Measurements from ENCODE around the gene SIX2.

DNA sequence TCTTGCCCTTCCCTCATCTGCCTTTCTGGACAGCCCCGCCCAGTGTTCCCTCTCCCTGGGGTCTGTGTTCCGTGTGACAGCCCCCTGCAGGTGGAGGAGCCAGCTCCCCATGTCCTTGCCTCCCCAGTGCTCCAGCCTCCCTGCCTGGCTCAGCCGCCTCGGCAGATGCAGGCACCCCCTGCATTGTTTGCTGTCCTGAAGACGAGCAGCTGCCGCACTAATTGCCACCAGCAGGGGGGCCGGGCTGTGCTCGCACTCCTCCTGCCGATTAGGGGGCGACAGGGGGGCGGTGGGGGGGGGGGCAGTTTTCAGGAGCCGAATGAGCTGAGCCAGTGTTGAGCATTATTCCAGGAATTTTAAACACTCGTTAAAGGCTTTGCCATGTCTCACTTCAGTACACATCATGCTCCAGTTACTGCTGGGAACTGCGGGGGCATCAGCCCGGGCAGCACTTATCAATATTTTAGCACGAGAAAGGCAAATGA is 44.5 kb downstream of the SIX2 start:
- TF ChIP-seq POLR2A (IDR thresholded peaks at IDR 0.05) = no peak
- TF ChIP-seq CTCF (IDR thresholded peaks at IDR 0.05) = no peak
